A549 (cell line): ENCODE measurements around the gene NUAK2.

Experiments
- HOXA7 ChIP-seq: fragments of 250-450 bp; sonication (Bioruptor Pico); IDR thresholded peaks from 2 replicates; pipeline ENCODE4 v1.5.0; 2020; ENCODE audit warnings: mild to moderate bottlenecking, moderate library complexity
- PHF8 ChIP-seq: fragments of 200-600 bp; sonication (generic); IDR thresholded peaks from 2 replicates; pipeline ENCODE4 v1.6.1; 2016; ENCODE audit warnings: low read depth, mild to moderate bottlenecking, antibody characterized with exemption, moderate library complexity, borderline replicate concordance
- TF ChIP-seq, protein P1 (sequence below): fragments of >200 bp; sonication (Bioruptor Twin); formaldehyde crosslinking; IDR thresholded peaks from 3 replicates; pipeline ENCODE4 v1.5.1; 2016
- TF ChIP-seq, protein P2 (sequence below): fragments of 200-600 bp; sonication (generic); IDR thresholded peaks from 2 replicates; pipeline ENCODE4 v1.6.1; 2016; ENCODE audit warnings: antibody characterized with exemption, mild to moderate bottlenecking, moderate library complexity
- TF ChIP-seq, protein P3 (sequence below): IDR thresholded peaks from 2 replicates; pipeline ENCODE4 v1.6.1; 2012; ENCODE audit warnings: low read depth, borderline replicate concordance

DNA sequence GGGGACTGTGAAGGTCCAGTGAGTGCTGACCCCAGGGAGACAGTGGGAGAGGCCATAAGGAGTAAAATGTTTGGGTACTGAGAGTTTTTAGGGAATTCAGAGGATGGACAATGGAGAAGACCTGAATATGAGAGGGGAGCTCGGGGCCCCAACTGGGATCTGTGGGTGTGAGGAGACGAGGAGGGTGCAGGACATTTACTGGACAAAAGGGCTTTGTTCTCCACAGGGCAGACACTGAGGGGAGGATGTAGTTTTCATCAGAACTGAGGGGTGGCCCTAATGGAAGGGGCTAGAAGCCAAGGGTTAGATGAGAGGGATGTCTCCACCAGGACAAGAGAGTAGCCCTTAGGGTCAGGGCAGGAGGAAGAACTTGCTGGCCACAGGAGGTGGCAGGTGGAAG, 63.8 kb downstream of the NUAK2 start:
- TF ChIP-seq, protein P1, sequence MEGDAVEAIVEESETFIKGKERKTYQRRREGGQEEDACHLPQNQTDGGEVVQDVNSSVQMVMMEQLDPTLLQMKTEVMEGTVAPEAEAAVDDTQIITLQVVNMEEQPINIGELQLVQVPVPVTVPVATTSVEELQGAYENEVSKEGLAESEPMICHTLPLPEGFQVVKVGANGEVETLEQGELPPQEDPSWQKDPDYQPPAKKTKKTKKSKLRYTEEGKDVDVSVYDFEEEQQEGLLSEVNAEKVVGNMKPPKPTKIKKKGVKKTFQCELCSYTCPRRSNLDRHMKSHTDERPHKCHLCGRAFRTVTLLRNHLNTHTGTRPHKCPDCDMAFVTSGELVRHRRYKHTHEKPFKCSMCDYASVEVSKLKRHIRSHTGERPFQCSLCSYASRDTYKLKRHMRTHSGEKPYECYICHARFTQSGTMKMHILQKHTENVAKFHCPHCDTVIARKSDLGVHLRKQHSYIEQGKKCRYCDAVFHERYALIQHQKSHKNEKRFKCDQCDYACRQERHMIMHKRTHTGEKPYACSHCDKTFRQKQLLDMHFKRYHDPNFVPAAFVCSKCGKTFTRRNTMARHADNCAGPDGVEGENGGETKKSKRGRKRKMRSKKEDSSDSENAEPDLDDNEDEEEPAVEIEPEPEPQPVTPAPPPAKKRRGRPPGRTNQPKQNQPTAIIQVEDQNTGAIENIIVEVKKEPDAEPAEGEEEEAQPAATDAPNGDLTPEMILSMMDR = no peak
- TF ChIP-seq PHF8 (no peak), HOXA7 (no peak)
- TF ChIP-seq, protein P2, sequence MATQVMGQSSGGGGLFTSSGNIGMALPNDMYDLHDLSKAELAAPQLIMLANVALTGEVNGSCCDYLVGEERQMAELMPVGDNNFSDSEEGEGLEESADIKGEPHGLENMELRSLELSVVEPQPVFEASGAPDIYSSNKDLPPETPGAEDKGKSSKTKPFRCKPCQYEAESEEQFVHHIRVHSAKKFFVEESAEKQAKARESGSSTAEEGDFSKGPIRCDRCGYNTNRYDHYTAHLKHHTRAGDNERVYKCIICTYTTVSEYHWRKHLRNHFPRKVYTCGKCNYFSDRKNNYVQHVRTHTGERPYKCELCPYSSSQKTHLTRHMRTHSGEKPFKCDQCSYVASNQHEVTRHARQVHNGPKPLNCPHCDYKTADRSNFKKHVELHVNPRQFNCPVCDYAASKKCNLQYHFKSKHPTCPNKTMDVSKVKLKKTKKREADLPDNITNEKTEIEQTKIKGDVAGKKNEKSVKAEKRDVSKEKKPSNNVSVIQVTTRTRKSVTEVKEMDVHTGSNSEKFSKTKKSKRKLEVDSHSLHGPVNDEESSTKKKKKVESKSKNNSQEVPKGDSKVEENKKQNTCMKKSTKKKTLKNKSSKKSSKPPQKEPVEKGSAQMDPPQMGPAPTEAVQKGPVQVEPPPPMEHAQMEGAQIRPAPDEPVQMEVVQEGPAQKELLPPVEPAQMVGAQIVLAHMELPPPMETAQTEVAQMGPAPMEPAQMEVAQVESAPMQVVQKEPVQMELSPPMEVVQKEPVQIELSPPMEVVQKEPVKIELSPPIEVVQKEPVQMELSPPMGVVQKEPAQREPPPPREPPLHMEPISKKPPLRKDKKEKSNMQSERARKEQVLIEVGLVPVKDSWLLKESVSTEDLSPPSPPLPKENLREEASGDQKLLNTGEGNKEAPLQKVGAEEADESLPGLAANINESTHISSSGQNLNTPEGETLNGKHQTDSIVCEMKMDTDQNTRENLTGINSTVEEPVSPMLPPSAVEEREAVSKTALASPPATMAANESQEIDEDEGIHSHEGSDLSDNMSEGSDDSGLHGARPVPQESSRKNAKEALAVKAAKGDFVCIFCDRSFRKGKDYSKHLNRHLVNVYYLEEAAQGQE = no peak
- TF ChIP-seq, protein P3, sequence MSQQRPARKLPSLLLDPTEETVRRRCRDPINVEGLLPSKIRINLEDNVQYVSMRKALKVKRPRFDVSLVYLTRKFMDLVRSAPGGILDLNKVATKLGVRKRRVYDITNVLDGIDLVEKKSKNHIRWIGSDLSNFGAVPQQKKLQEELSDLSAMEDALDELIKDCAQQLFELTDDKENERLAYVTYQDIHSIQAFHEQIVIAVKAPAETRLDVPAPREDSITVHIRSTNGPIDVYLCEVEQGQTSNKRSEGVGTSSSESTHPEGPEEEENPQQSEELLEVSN = no peak
